RWPE2 (cell line): Measurements from ENCODE around the gene TMEM150B.

Experiments used
- ATAC-seq: fragments of 200-7000 bp; cut with Tn5 transposase; 3 replicates; pipeline ENCODE4 v1.9.1; 2021; ENCODE audit warnings: low read depth
- DNase-seq: peaks from one replicate; pipeline ENCODE4 v3.0.0-alpha.2; 2020; ENCODE audit warnings: low spot score
- H3K27ac ChIP-seq: fragments of 450-650 bp; 2 replicates; pipeline ENCODE4 v1.5.1; 2017; ENCODE audit warnings: mild to moderate bottlenecking; ENCODE audit not compliant: poor library complexity, severe bottlenecking
- H3K27me3 ChIP-seq: fragments of 250-450 bp; sonication (Bioruptor Pico); 2 replicates; pipeline ENCODE4 v1.5.1; 2021; ENCODE audit warnings: mild to moderate bottlenecking, moderate library complexity; ENCODE audit not compliant: insufficient read depth, poor library complexity, severe bottlenecking
- H3K36me3 ChIP-seq: fragments of 250-450 bp; sonication (Bioruptor Pico); 2 replicates; pipeline ENCODE4 v1.5.1; 2020; ENCODE audit warnings: low read depth, mild to moderate bottlenecking, moderate library complexity
- H3K4me1 ChIP-seq: fragments of 250-450 bp; sonication (Bioruptor Pico); 2 replicates; pipeline ENCODE4 v1.5.1; 2021; ENCODE audit warnings: mild to moderate bottlenecking, moderate library complexity; ENCODE audit not compliant: insufficient read depth, poor library complexity, severe bottlenecking
- H3K4me3 ChIP-seq: fragments of 250-450 bp; sonication (Bioruptor Pico); 2 replicates; pipeline ENCODE4 v1.5.1; 2021; ENCODE audit warnings: mild to moderate bottlenecking, moderate library complexity; ENCODE audit not compliant: severe bottlenecking
- H3K9me3 ChIP-seq: fragments of 250-450 bp; sonication (Bioruptor Pico); 2 replicates; pipeline ENCODE4 v1.5.1; 2021; ENCODE audit warnings: mild to moderate bottlenecking, moderate library complexity; ENCODE audit not compliant: severe bottlenecking
- CTCF ChIP-seq: fragments of 450-650 bp; IDR thresholded peaks from one replicate; pipeline ENCODE4 v1.5.1; 2017; ENCODE audit warnings: mild to moderate bottlenecking, moderate library complexity; ENCODE audit not compliant: poor library complexity, severe bottlenecking

The TMEM150B gene

GRCh38 chr19:55362174-55362989 lies 37.2 kb upstream of the TMEM150B start:
- no peaks in the 10 kb centered on the region for H3K4me1 ChIP-seq
- H3K27me3 ChIP-seq = no peaks in the 10 kb centered on the region
- no peaks in the 10 kb centered on the region for H3K36me3 ChIP-seq
- no peaks in the 10 kb centered on the region for H3K9me3 ChIP-seq
- no peak for TF ChIP-seq CTCF
- ATAC-seq (no peak), DNase-seq (no peak)
- no peak overlapping the region for H3K27ac ChIP-seq
- no peak overlapping the region for H3K4me3 ChIP-seq

GRCh38 chr19:55360902-55361301 lies 35.8 kb upstream of the TMEM150B start:
- H3K36me3 ChIP-seq = no peaks in the 10 kb centered on the region
- no peaks in the 10 kb centered on the region for H3K27me3 ChIP-seq
- no peak for TF ChIP-seq CTCF
- H3K9me3 ChIP-seq = no peaks in the 10 kb centered on the region
- DNase-seq = no peak
- H3K4me3 ChIP-seq = no peak overlapping the region
- no peaks in the 10 kb centered on the region for H3K4me1 ChIP-seq
- ATAC-seq = no peak
- no peak overlapping the region for H3K27ac ChIP-seq

- Histone ChIP-seq H3K27me3 (no peaks in the 10 kb centered on the region), H3K36me3 (no peaks in the 10 kb centered on the region), H3K27ac (no peak overlapping the region), H3K4me1 (no peaks in the 10 kb centered on the region), H3K4me3 (no peak overlapping the region), H3K9me3 (no peaks in the 10 kb centered on the region)
- ATAC-seq (no peak), DNase-seq (peak; percentile 58)
- TF ChIP-seq CTCF = no peak
These were observed 34.1 kb upstream of the TMEM150B start for GRCh38 chr19:55358943-55359908.

- no peak overlapping the region for H3K27ac ChIP-seq
- H3K36me3 ChIP-seq = no peaks in the 10 kb centered on the region
- H3K4me3 ChIP-seq = no peak overlapping the region
- no peak for TF ChIP-seq CTCF
- H3K27me3 ChIP-seq = no peaks in the 10 kb centered on the region
- DNase-seq = no peak
- H3K4me1 ChIP-seq = no peaks in the 10 kb centered on the region
- ATAC-seq = no peak
- H3K9me3 ChIP-seq = no peaks in the 10 kb centered on the region
These were observed 33.4 kb upstream of the TMEM150B start for GRCh38 chr19:55358493-55358892.
